GM12872 (cell line): ENCODE data around the gene SLC38A3.

Experiments used
- TF ChIP-seq, protein P1 (sequence below): IDR thresholded peaks from 3 replicates; pipeline ENCODE4 v1.5.1; 2011; ENCODE audit warnings: low read depth, mild to moderate bottlenecking, low read length, moderate library complexity; ENCODE audit not compliant: insufficient read depth

The SLC38A3 gene

DNA sequence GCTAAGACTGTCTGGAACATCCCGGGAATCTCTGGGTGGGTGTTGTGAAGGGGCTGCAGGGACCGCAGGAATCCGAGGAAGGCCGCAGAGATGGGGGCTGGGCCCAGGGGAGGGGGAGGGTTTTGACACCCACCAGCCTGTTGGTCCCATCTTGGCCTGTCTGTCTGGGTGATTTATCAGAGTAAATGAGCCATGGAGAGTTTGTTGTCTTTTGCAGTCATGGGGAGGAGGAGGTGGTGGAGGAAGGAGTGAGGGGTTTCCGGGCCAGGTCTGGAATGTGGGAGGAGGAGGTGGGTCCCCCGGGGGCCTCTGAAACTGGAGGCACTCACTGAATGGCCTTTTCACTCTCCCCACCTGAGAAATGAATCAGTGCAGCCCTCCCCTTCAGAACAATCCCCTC lies 38.5 kb upstream of the SLC38A3 start:
- TF ChIP-seq, protein P1, sequence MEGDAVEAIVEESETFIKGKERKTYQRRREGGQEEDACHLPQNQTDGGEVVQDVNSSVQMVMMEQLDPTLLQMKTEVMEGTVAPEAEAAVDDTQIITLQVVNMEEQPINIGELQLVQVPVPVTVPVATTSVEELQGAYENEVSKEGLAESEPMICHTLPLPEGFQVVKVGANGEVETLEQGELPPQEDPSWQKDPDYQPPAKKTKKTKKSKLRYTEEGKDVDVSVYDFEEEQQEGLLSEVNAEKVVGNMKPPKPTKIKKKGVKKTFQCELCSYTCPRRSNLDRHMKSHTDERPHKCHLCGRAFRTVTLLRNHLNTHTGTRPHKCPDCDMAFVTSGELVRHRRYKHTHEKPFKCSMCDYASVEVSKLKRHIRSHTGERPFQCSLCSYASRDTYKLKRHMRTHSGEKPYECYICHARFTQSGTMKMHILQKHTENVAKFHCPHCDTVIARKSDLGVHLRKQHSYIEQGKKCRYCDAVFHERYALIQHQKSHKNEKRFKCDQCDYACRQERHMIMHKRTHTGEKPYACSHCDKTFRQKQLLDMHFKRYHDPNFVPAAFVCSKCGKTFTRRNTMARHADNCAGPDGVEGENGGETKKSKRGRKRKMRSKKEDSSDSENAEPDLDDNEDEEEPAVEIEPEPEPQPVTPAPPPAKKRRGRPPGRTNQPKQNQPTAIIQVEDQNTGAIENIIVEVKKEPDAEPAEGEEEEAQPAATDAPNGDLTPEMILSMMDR = no peak

DNA sequence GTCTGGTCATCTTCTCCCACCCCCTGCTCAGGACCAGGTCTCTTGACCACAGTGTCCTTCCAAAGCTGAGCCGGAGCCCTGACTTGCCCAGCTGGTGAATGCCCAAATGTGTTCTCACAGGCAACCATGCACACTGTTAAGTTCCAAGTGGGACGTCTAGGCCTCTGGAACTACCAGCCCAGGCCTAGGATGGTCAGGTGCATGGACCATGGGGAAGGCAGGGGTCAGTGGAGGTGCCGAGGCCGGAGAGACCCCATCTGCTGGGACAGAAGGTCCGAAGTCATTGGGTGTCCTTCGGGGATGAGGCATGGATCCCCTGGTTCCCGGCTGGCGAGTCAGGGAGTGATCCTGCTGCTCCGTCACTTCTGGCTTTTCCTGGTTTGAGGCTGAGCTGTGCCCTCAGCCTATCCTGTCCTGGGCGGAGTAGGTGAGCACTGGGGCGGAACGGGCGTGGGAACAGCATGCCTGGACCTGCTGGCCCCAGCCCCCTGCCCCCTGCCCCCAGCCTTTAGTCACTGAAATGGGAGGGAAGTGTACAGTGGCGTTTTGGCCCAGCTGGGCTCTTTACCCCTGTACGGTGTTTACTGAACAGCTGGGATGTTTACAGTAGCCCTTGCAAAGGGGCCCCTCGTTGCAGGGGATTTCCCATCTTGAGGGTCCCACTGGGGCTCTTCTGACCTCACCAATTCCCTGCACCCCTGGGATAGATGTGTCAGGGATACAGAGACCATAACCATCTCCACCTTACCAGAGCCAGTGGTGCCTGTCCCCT lies 37.8 kb upstream of the SLC38A3 start:
- TF ChIP-seq, protein P1 = no peak

DNA sequence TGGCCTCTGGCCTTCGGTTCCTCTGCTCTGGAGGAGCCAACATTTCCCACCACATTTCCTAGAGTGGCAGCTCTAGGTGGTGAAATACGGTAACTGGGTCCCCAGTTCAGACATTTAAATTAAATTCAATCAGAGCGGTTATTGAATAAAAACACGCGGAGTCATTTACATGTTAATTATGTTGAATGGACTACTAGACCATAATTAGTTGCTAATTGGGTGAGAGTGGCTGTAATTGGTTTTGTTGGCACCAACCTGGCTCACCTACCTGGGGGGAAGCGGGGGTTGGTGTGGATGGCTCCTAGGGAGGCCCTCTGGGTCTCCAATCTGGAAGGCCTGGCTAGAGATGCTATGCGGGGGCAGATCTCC lies 37.2 kb upstream of the SLC38A3 start:
- TF ChIP-seq, protein P1 = no peak

DNA sequence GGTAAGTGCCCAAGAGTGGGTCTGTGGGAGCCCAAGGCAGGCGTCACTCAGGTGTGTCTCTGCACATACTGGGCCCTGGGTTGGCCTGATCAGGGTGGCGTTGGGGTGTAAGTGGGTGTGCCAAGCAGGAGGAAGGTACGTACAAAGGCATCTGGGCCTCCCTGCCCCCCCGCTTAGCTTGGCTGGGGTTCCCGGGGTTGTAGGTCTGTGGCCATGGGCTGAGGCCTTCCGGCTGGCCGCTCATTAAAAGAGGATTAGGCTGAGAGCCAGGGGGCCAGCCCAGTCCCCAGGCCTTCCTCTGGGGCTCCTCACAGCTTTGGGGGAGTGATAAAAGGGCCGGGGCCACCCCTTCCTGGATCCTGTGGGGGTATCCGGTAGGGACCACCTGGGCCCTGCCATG lies 36.7 kb upstream of the SLC38A3 start:
- TF ChIP-seq, protein P1 = no peak

DNA sequence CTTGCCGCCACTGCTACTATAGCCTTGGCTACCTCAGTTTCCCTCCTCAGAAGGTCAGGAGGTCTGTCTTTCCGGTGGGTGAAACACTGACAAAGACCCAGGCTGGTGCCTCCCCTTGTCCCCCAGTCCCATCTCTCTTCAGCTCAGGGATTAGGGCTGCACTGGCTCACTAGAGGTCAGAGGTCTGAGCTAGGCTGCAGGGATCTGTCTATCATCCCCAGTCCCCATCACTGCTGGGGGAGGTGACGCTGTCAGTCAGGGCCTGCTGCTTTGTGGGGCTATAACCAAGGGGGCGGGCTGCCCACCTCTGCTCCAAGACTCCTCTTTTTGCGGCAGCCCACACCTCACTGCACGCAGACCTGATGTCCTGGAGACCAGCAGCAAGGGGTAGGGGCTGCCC lies 36.3 kb upstream of the SLC38A3 start:
- TF ChIP-seq, protein P1 = no peak

DNA sequence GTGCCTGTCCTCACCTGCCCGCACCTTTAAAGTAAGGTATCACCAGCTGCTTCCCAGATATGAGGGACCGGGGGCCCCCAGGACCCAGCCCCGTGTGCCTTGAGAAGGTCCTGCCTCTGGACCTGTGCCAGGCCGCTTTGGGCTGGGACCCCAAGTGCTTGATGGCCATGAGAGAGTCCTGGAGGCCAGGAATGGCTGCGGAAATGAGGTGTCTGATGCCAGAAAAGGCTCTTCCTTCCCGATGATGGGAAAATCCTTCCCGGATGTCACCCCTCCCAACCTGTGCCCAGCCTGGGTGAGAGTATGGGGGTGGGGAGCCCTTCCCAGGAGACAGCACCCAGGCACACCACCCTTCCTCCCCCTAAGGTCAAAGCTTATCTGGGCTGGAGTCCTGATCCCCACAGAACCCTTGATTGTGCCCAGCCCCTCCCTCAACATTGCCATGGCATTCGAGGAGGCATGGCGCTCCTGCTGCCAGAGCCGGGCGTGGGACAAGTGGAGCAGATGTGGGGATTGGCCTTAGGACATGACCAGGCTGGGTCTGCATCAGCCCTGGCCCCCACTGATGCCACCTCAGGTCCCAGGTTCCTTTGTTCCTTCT lies 35.7 kb upstream of the SLC38A3 start:
- TF ChIP-seq, protein P1 = no peak

DNA sequence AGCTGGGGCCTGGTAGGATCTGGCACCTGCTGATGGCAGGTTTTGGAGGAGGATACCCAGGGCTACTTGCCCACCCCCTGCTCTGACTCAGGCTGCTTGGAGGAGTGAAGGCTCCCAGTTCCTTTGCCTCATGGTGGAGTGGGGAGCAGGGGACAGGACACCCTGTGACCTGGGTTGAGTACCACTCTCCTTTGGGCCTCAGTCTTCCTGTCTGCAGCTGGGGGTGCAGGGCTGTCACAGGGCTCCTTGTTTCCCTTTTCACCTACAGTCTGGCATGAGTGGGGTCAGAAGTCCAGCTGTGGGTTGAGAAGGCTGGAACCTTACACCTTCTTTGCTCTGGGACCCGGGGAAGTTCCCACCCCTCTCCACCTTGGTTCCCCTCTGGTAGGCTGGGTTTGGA lies 35.2 kb upstream of the SLC38A3 start:
- TF ChIP-seq, protein P1 = no peak
